ENCODE data around the gene PCARE.

PCARE gene

GRCh38 chr2:29062371-29062770, 12.0 kb downstream of the PCARE start:
- no peak for DNase-seq

GRCh38 chr2:29061616-29062015, 12.7 kb downstream of the PCARE start:
- DNase-seq, result no peak

GRCh38 chr2:29061176-29061575, 13.1 kb downstream of the PCARE start:
- no peak for DNase-seq

- DNase-seq, result no peak
Measured at GRCh38 chr2:29060441-29060840, 13.9 kb downstream of the PCARE start.

GRCh38 chr2:29059624-29060023, 14.7 kb downstream of the PCARE start:
- DNase-seq, result no peak

GRCh38 chr2:29057006-29057405, 17.3 kb downstream of the PCARE start:
- DNase-seq, result no peak

- DNase-seq, result no peak
Measured at GRCh38 chr2:29056452-29056851, 17.9 kb downstream of the PCARE start.

- DNase-seq, result no peak
Measured at GRCh38 chr2:29055601-29056000, 18.7 kb downstream of the PCARE start.

GRCh38 chr2:29054430-29054829, 19.9 kb downstream of the PCARE start:
- no peak for DNase-seq

GRCh38 chr2:29053670-29054400, 20.5 kb downstream of the PCARE start:
- DNase-seq, result no peak

GRCh38 chr2:29053223-29053622, 21.1 kb downstream of the PCARE start:
- DNase-seq, result no peak

GRCh38 chr2:29052807-29053206, 21.5 kb downstream of the PCARE start:
- DNase-seq, result no peak

- DNase-seq, result no peak
Measured at GRCh38 chr2:29051730-29052129, 22.6 kb downstream of the PCARE start.

- DNase-seq, result no peak
Measured at GRCh38 chr2:29050591-29050990, 23.7 kb downstream of the PCARE start.

- DNase-seq, result peak; percentile 43
Measured at GRCh38 chr2:29047083-29047845, 27.1 kb downstream of the PCARE start.

- DNase-seq, result no peak
Measured at GRCh38 chr2:29046321-29046720, 28.0 kb downstream of the PCARE start.

- DNase-seq, result no peak
Measured at GRCh38 chr2:29044459-29044858, 29.9 kb downstream of the PCARE start.

GRCh38 chr2:29042561-29043075, 31.7 kb downstream of the PCARE start:
- DNase-seq, result peak; percentile 78

GRCh38 chr2:29041161-29041660, 33.1 kb downstream of the PCARE start:
- DNase-seq, result no peak

GRCh38 chr2:29040552-29040951, 33.8 kb downstream of the PCARE start:
- DNase-seq, result no peak

- no peak for DNase-seq
Measured at GRCh38 chr2:29039718-29040480, 34.4 kb downstream of the PCARE start.

GRCh38 chr2:29035016-29035745, 39.1 kb downstream of the PCARE start:
- DNase-seq, result no peak

- DNase-seq, result no peak
Measured at GRCh38 chr2:29033656-29034055, 40.7 kb downstream of the PCARE start.

All from NCI-H146 (cell line).